ENCODE data around the gene VPS8.
A peak's percentile ranks its signal among the peaks of the same experiment; 100 is the strongest.

The VPS8 gene, protein sequence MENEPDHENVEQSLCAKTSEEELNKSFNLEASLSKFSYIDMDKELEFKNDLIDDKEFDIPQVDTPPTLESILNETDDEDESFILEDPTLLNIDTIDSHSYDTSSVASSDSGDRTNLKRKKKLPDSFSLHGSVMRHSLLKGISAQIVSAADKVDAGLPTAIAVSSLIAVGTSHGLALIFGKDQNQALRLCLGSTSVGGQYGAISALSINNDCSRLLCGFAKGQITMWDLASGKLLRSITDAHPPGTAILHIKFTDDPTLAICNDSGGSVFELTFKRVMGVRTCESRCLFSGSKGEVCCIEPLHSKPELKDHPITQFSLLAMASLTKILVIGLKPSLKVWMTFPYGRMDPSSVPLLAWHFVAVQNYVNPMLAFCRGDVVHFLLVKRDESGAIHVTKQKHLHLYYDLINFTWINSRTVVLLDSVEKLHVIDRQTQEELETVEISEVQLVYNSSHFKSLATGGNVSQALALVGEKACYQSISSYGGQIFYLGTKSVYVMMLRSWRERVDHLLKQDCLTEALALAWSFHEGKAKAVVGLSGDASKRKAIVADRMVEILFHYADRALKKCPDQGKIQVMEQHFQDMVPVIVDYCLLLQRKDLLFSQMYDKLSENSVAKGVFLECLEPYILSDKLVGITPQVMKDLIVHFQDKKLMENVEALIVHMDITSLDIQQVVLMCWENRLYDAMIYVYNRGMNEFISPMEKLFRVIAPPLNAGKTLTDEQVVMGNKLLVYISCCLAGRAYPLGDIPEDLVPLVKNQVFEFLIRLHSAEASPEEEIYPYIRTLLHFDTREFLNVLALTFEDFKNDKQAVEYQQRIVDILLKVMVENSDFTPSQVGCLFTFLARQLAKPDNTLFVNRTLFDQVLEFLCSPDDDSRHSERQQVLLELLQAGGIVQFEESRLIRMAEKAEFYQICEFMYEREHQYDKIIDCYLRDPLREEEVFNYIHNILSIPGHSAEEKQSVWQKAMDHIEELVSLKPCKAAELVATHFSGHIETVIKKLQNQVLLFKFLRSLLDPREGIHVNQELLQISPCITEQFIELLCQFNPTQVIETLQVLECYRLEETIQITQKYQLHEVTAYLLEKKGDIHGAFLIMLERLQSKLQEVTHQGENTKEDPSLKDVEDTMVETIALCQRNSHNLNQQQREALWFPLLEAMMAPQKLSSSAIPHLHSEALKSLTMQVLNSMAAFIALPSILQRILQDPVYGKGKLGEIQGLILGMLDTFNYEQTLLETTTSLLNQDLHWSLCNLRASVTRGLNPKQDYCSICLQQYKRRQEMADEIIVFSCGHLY (N-terminal part only)

DNA sequence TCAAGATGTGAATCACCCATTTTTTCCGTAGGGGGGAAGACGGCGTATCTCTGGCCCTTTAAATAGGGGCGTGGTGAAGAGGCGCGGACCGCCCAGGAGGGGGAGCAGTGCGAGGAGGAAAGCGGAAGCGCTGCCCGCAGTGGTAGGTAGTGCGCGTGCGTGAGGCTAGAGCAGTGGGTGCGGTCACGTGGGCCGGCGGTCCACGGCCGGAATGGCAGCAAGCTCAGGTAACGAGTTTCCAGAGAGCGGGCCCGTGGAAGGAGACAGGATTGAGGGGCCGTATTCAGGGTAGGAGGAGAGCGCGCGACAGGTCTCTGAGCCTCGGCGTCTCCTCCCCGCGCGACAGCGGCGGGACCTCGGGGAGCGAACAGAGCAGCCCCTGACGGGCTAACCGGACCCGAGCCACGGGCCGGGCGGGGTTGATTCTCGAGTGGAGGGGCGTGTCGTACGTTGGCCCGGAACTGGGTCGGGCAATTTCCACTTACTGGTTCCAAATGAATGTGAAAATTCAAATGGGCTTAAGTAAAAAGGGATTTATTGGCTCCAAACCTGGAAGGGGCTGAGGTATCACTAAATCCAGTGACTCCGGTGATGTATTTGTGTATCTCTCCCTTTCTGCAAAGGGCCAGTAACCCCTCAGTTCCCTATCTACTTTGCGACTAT lies at the start of gene VPS8:
TSS of gene VPS8 (plus strand) at position 168 of the 663 bp plus-strand sequence. CDS start 12,467 bp downstream, outside the sequence.
- DNase-seq (ENCODE audit: low spot score): peak; percentile 94

DNA sequence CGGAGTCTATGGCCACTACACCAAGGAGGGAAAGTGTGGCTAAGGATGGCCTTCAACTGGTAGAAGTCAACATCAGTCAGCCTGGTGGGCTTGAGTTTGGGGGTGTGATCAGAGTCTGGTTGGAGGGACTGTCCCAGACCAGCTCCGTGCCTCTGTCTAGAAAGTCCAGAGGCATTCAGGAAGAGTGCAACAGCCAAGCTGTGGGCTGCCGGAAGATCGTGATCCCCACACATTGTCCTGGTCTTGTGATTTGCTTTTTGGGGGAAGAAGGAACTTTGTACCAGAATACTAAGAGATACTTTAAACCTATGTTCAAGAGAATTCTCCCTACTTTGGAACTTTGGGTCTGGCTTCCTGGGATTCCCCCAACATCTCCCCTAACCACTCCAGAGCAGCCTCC lies 47.8 kb upstream of the VPS8 start:
- no peak for DNase-seq (ENCODE audit: low spot score)

DNA sequence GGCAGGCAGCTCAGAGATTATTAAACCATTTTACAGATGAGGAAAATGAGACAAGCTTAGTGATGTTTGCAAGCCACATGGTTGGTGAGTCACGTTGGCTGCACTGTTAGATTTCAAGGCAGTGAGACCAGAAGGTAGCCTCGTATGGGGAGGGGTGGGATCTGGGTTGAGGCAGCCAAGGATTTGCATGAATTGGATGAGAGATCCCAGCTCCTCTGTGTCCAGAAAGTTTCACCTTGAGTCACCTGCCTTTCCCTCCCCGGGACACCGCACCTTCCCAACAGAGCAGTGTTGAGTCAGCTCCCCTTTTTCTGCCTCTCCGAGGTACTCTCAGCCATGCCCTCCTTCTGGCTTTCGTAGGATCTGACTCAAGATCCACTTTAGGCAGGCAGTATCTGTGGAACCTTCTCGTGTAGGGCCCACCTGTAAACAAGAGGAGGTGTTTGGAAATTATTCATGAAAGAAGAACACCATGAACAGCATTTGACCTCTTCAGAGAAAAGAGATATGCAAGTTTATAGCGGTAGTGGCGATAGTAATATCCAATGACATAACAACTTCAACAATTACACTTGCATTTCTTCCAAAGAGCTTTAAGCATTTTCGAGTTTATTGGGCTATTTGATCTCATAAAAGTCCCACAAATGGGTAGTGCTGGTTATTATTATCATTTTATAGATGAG lies 46.8 kb upstream of the VPS8 start:
- DNase-seq (ENCODE audit: low spot score): no peak

DNA sequence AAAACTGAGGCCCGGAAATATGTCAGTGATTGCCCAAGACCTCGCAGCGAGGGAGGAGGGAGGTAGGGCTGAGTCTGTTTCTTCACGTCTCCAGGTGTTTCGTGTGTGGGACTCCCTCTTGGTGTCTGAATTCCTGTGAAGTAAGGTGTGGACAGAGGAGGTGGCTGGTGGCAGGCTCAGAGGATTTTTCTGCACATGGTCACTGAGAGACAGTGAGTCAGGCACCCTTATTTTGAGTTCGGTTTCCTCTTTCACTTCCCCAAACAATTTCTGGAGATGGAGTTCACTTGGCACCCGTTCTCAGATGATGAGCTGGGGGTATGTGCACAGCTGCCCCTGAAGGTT lies 46.3 kb upstream of the VPS8 start:
- peak; percentile 41 for DNase-seq (ENCODE audit: low spot score)

DNA sequence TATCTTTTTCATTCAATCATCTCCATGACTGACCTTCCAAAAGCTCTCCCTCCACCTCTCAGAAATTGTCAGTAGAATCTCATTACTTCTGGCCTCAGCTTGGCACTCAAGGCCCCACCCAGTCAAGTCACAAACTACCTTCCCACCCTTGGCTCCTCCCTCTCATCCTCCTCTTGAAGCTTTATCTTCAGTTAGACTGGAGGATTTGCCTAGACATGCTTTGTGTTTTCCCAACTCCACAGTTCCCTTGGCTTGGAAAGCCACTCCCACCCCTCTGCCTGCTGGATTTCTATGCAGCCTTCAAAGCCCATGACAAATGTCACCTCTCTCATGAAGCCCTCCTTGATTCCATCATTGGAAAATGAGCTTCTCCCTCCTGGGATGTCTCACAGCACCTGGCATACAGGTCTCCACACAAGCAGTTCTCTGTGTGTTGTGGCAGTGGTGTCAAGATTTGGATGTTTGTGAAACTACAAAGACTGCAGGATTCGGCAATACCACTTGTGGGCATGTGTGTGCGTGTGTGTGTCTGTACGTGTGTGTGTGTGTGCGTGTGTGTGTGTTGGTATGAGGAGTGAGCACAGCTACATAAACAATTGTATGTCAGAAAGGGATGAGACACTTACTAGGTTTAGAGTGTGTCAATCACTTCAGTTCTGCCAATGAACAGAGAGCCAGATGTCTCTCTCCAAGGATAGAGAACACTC lies 45.3 kb upstream of the VPS8 start:
- no peak for DNase-seq (ENCODE audit: low spot score)

DNA sequence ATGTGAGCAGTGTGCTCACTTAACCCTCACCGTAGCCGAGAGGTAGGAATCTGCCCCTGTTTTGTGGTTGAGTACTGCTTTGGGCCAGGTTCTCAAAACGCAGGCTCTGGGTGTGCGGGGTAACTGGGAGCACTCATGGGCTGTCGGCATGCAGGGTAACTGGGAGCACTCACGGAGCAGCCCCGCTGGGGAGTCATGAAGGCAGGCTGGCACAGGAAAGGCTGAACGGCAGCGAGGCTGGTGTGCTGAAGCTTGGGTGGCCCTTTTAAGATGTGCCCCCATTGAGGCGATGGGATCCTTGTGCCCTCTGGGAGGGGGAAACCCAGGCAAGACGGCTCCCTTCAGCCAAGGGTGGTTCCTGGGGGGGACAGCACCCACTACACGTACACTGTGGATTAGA lies 44.6 kb upstream of the VPS8 start:
- DNase-seq (ENCODE audit: low spot score): no peak

DNA sequence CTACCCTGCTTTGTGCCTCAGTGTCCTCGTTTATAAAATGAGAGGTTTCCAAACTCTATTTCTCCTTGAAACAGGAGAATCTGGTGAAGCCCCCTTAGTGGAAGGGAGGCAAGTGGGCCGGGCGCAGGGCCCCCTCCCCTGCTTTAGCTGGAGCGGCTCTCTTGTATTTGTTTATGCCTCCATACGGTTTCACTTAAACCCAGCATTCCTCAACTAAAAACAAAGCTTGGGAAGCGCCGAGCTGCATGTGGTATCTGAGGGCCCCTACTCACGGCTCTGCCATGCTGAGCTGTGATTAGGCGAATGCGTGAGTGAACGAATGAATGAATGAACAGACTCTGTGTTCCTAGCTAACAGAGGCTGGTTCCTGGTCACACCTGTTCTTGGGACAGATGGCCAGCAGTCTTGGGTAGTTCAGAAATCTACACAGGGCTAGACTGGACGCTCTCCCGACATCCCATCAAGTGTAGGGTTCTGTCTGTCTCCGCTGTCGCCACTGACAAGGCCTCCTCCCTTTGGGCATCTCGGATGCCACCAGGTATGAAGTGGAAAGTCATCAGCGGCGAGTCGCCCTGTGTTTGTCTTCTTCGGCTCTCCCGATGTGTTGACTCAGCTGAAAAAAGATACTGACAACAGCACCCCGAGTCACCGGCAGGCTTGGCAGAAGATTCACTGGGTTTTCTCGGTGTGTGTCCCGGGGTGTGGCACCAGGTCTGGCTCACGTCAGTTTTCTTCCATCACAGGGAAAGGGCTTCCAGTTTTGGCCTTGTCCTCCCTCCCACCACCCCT lies 42.4 kb upstream of the VPS8 start:
- DNase-seq (ENCODE audit: low spot score): no peak

DNA sequence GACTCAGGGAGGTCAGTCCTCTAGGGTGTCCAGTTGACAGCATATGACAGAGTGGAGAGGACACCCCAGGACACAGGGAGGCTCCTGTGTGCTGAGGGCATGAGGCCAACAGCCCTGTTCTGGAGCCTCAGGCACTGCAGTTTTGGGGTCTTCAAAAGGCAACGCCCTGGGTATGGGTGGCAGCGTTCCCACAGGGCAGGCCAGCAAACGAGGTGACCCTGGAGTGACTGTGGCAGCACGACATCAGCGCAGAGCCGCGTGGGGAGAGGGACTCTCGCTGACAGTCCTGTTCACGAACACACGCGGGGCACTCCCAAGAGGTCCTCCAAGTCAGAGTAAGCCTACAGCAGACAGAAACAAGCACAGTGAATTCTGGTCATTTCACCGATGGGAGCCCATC lies 41.4 kb upstream of the VPS8 start:
- DNase-seq (ENCODE audit: low spot score): no peak

DNA sequence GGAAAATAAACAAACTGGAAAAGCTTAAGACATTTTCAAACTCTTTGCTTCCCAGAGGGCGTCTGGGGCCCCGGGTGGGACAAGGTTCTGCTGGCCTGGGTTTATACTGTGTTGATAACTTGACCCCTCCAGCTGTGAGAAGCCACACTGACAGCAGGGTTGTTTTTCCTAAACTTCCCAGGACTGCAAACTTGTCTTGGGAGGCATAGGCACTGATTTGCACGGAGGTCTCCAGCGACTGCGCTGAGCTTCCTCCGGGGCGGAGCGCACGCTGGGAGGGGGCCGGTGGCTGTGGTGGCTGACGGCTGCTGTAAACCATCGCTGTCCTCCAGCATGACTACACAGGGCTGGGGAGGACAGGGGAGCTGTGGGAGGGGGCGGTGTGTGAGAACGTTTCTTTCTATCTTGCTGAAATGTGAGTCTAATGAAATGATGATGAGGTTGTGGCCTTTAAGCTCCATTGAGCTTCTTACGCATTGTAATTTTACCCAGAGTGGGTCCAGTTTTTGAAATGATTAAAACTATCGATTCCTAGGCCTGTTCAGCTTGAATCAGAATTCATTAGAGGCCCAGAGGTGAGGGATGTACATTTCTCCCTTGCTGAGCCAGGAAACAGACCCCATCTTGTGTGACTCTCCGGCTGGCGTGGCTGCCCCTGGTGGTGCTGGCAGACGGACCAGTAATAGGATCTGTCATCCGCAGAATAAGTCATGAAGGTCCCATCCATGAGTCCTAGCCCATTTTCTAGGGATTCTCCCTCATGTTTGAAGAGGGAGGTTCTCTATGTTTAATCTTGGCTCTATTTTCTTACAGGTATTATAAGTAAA lies 40.5 kb upstream of the VPS8 start:
- no peak for DNase-seq (ENCODE audit: low spot score)

DNA sequence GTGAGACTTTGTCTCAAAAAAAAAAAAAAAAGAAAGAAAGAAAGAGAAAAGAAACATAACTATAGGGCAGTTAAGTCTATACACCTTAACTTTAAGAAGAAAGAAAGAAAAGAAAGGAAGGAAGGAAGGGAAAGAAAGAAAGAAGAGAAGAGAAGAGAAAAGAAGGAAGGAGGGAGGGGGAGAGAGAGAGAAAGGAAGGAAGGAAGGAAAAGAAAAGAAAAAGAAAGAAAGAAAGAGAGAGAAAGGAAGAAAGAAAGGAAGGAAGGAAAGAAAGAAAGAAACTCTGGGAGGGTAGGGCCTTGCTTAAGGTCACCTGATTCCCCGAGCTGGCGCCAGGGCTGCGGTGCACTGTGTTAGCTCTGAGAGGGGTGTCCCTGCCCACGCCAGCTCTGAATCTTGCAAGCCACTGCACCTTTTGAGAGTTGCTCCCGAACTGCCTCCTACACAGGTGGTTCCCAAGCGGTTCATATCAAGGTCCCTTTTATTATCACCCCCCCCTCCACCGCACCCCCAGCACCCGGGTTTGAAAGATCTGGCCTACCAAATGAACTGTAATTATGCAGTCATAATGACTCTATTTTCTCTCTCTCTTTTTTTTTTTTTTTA lies 39.2 kb upstream of the VPS8 start:
- DNase-seq (ENCODE audit: low spot score): no peak

DNA sequence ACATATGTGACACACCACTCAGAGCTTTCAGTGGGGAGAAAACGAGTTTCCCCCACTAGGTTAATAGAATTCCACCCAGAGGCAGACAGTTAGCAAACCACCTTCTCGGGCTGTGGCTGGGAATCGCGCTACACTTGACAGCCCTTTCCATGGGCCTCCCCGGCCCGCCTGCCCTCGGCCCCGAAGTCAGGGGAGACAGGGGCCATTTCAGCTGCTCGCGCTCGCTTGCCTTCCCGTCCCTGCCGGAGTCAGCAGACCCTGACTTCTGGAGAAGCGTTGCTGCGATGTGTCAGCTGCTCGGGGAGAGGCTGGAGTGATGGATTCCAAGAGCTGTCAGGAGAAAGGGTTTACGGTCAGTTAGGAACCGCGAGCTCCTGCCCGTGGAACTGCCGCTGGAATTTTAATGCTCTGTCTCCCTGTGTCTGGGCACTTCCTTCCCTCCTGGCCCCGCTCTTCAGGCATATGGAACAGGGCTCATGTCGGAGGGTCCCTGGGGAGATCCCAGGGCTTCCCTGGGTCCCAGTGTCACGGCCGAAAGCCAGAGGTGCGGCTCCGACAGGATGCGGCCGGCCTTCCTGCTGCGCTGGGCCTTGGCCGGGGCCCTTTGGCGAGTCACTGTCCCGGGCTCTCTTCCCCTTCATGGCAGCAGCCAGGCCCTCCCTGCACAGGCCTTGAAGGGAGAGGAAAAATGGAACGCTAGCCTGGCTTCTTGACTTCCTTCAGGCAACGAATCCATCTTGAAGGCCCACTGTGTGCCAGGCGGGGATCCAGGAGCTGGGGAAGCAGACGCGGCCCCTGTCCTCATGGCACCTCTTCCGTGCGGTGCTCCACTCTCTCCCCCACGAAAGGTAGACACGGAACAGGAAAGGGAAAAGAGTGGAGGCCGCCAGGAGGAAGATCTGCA lies 38.4 kb upstream of the VPS8 start:
- no peak for DNase-seq (ENCODE audit: low spot score)

DNA sequence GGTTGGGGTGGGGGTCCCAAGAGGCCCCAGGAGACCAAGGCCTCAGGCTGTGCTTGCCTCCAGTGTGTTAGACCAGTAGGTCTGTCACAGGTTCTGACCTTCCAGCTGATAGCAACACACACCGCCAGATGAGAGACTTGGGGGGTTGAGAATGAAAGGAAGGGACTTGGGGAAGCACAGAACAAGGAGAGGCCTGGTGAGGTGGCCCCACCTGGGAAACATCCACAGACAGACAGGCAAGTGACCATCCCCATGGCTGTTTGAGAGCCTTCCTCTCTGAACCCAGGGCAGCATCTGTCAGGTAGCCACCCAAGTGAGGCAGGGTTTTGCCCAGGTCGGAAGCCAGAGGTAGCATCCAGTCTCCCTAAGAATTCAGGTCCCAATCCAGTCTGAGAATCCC lies 35.0 kb upstream of the VPS8 start:
- DNase-seq (ENCODE audit: low spot score): no peak

DNA sequence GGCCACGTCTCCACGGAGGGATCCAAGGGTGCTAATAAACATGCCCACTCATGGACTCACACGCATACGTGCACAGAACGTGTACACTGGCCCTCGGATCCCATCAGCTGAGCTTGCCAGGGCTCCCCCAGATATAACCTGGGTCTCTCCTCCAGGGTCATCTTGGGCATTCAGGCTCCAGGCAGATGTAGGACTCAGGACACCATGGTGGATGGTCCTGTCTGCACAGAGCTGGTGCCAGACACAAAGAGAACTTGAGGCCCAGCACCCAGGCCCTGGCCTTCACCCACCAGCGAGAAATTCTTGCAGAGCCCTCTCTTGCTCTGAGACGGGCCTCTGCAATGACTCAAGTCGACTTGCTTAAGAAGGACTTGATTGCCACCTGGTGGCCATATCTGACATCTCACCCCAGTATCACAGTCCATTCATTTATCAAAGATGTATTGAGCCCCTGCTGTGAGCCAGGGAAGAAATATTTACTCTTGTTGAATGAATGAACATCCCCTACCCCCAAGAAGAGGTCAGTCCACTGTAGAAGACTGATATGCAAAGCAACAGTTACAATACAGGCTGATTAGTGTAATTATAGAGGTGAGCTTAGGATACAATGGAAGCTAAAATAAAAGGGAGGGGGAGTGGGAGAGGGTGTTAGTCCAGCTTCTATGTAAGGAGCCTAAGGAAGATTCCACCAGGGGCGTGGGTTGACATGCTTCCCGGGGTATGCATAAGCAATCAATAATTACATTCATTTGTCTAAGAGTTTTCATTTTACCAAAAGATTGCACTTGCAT lies 34.2 kb upstream of the VPS8 start:
- peak; percentile 93 for DNase-seq (ENCODE audit: low spot score)

DNA sequence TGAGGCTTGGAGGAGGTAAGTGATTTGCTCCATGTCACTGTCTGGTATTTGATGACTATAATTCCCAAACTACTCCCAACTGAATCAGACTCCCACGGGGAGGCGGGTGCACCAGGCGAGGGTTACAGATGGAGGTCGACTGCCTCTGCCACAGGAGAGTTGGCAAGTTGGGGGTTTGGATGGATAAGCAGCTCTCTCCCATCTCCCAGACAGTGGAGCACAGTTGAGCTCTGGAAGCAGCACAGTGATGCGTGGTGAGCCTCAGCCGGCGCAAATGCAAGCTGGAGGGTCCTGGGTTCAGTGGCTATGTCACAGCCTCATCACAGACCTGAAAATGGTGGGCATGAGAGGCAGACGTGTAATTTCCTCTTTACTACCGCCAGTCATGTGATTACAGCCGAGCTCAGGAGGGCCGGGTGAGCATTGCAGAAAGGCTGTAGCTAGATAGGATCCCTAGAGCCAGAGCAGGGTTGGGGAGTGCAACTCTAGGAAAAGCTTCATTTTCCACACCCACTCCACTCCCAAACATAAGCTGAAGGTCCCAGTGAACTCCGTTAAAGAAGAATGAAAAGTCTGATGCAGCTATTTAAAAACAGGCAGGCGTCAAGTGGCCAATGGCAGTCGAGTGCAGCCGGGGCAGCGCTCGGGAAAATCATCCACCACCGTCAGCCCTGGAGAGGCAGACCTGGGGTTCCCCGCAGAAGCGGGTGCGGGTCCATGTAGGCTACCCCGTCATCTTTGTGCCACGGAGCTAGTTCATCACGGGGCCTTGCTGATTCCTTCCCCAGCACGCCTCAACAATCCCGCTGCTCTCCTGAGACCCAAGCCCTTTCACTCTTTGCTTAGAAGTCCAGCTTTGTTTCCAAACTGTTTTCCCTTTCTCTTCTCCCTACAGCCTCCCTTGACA lies 33.3 kb upstream of the VPS8 start:
- DNase-seq (ENCODE audit: low spot score): no peak

DNA sequence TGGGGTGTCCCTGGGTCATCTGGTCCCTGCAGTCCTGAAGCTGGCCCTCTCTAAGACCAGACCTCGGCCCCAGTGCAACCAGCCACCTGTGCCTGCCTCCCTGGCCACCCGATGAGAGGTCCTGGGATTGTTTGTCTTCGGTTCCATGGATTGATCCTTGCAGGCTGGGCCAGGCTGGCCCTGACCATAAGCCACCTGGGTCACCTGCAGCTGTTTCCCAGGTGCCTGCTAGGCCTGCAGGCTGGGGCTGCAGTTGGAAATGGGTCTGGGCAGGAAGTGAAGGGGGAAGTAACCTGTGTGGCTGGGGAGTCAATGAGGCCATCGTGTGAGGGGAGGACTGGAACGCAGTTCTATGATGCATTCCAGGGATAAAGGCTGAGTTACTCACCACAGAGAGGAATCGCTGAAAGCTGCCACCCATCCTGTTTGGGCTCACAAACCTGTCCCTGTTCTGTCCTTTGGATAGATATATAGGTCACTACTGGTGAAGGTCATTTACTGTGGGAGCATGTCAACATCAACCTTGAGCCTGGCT lies 30.9 kb upstream of the VPS8 start:
- no peak for DNase-seq (ENCODE audit: low spot score)

All from globus pallidus (tissue), 1 donor.